ENCODE results near the gene ADAMTSL3.

DNA sequence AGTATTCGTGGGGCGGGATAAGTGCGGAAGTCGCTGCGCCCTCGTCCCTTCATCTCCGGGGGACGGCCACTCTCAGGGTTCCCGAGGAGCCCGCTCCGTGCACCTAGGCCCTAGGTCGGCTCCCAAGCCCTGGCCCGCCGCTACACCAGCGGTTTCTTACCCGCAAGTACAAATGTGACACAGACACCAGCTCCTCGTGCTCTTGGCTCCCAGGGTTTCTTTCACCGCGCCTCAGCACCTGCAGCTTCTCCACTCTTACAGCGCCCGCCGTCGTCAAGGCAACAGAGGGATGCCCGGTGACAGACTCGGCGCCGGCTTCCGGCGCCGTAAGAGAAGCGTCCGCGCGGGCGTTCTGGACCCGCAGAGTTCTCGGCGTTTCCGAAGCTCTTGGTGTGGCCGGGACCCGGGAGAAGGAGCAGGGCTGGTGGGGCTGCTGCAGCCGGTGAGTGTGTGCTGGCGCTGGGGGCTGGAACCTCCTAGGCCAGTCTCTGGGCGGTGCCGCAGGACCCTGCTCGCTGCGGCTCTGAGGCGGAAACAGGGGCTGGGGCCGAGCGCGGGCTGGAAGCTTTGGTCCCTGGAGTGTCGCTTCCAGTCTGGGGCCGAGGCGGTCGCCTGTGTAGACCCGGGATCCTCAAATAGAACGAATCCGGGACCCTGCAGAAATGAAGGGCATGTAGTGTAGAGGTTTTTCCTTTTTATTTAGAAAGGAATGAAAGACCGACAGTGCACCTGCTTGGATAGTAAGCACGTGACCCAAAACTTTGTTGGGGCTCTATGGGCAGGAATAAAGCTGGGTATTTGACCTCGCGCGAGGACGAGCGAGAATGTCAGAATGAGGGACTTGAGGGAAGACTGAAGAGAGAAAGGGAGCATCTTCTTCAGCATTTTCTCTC is 426.2 kb downstream of the ADAMTSL3 start:
- TF ChIP-seq CTCF (IDR thresholded peaks at IDR 0.05; ENCODE audit: low read depth, low read length), result no peak
- no peak for TF ChIP-seq EZH2phosphoT487 (IDR thresholded peaks at IDR 0.05; ENCODE audit: low read depth)
